KMS-11 (cell line): ENCODE results near the gene PBX2.

Experiments
- H2AFZ ChIP-seq: fragments of 200-600 bp; sonication (generic); 2 replicates; pipeline ENCODE4 v1.6.1; 2016; ENCODE audit warnings: antibody characterized with exemption, mixed run types, low read depth
- H3K27ac ChIP-seq: fragments of 200-600 bp; sonication (generic); 2 replicates; pipeline ENCODE4 v1.6.1; 2016; ENCODE audit warnings: mild to moderate bottlenecking, mixed run types
- H3K27me3 ChIP-seq: fragments of 200-600 bp; sonication (generic); 2 replicates; pipeline ENCODE4 v1.6.1; 2017; ENCODE audit warnings: mild to moderate bottlenecking, low read depth, mixed run types, moderate library complexity; ENCODE audit not compliant: insufficient read depth
- H3K36me3 ChIP-seq: fragments of 200-600 bp; sonication (generic); 2 replicates; pipeline ENCODE4 v1.6.1; 2017; ENCODE audit warnings: mild to moderate bottlenecking, mixed run types; ENCODE audit not compliant: insufficient read depth
- H3K4me1 ChIP-seq: fragments of 200-600 bp; sonication (generic); 2 replicates; pipeline ENCODE4 v1.6.1; 2016; ENCODE audit warnings: mild to moderate bottlenecking, low read depth, mixed run types; ENCODE audit not compliant: poor library complexity, severe bottlenecking
- H3K4me2 ChIP-seq: fragments of 200-600 bp; sonication (generic); 2 replicates; pipeline ENCODE4 v1.7.0; 2016; ENCODE audit warnings: mild to moderate bottlenecking, mixed run types
- H3K4me3 ChIP-seq: fragments of 200-600 bp; sonication (generic); IDR thresholded peaks from 2 replicates; pipeline ENCODE4 v1.6.1; 2017; ENCODE audit warnings: low read depth, low read length, mixed read lengths; ENCODE audit not compliant: insufficient read depth
- H3K79me2 ChIP-seq: fragments of 200-600 bp; sonication (generic); 2 replicates; pipeline ENCODE4 v1.6.1; 2016; ENCODE audit warnings: low read depth, mixed run types; ENCODE audit not compliant: insufficient read depth
- H3K9ac ChIP-seq: fragments of 200-600 bp; sonication (generic); 2 replicates; pipeline ENCODE4 v1.6.1; 2016; ENCODE audit warnings: mild to moderate bottlenecking, mixed run types
- H4K20me1 ChIP-seq: fragments of 200-600 bp; sonication (generic); 2 replicates; pipeline ENCODE4 v1.6.1; 2016; ENCODE audit warnings: mild to moderate bottlenecking, mixed run types; ENCODE audit not compliant: insufficient read depth
- CTCF ChIP-seq: fragments of 200-600 bp; sonication (generic); conservative IDR thresholded peaks from 2 replicates; pipeline ENCODE4 v1.6.1; 2017; ENCODE audit warnings: low read depth, mild to moderate bottlenecking, antibody characterized with exemption, low read length, moderate library complexity, mixed read lengths

The PBX2 gene

DNA sequence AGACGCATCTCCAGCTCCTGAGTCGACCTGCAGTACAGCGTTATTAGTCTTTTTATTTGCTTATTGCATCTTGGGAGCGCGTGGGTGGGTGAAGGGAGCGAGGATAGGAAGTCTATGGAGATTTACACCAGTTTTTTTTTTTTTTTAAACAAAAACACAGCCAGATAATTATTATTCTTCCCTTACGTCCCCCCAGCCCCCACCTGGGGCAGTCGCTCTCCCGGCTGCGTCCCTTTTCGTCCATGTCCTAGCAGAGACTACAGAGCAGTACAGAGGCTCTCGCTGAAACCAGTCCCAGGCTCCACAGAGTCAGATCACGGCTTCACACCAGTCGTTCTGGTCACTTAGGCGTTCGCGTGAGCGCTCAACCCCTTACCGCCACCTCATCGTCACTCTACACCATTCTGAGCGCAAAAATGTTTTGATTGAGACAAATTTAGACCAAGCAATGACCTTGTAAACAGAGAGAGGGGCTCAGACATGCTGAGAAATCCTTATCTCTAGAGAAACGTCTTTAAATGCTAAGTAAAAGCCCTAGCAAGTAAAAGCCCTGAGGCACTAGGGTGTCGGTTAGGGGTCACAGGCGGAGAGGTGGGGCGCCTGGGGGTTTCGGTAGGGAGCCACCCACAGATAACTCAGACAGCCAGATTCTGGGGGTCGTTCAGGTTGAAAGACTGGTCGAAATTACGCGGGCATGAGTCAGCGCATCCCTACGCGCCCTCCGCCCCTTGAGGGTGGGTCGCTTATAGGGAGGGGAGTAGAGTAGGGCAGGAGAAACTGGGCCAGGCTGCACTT, 37.0 kb downstream of the PBX2 start:
- H3K36me3 ChIP-seq = no peaks in the 10 kb centered on the region
- no peak overlapping the region for H3K4me2 ChIP-seq
- no peaks in the 10 kb centered on the region for H3K4me1 ChIP-seq
- TF ChIP-seq CTCF = no peak
- H3K27ac ChIP-seq = no peak overlapping the region
- no peaks in the 10 kb centered on the region for H3K79me2 ChIP-seq
- H4K20me1 ChIP-seq = no peaks in the 10 kb centered on the region
- H3K9ac ChIP-seq = no peak overlapping the region
- peaks cover 6% of the 10 kb centered on the region; the same call in 1 of the 2 replicates for H3K27me3 ChIP-seq
- H2AFZ ChIP-seq = no peak overlapping the region
- H3K4me3 ChIP-seq = no peak overlapping the region

- no peak within 1 kb of the TSS for H3K4me2 ChIP-seq
- TF ChIP-seq CTCF = no peak
- no peaks in the 10 kb centered on the region for H4K20me1 ChIP-seq
- no peaks in the 10 kb centered on the region for H3K36me3 ChIP-seq
- H3K27me3 ChIP-seq = peaks cover 6% of the 10 kb centered on the region; the same call in 1 of the 2 replicates
- H3K9ac ChIP-seq = no peak within 1 kb of the TSS
- no peaks in the 10 kb centered on the region for H3K79me2 ChIP-seq
- H3K4me1 ChIP-seq = no peaks in the 10 kb centered on the region
- H3K4me3 ChIP-seq = no peak within 1 kb of the TSS
- H3K27ac ChIP-seq = no peak within 1 kb of the TSS
- H2AFZ ChIP-seq = no peak within 1 kb of the TSS
Observed at GRCh38 chr6:32151863-32152768, 37.9 kb downstream of the PBX2 start, which contains the start of gene PRRT1. TSS of gene PRRT1 (minus strand) at chr6:32151939. CDS start at chr6:32151827, 112 bp downstream.

DNA sequence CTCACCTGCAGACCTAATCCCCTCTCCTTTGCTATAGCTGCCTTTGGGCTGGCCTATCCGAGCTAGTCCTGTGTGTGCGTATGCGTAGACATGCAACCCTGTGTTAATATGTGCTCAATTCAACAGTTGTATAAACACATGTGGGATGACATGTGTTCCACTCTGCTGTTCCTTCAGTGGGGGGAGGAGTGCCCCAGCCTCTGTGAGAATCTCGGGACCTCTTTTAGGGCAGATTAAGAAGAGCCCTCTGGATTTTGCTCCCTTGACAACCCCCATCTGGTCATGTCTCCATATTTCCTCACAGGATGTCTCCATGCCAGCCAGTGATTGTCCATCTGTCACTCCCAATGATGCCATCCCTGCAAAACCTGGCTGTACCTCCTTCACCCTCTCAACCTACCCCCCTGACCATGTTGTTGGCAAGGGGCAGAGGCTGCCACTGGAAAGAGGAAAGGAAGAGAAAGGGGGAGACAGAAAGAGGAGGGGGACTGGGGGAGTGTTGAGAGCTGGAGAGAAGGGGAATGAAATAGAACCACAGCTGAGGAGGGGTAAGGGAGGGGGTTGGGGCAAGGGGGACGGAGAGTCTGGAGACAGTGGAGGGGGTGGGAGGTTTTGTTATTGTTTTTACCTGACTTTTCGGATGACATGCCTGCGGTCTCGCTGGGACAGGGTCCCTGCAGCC, 38.7 kb downstream of the PBX2 start:
- TF ChIP-seq CTCF = no peak
- no peaks in the 10 kb centered on the region for H3K79me2 ChIP-seq
- no peak overlapping the region for H3K4me3 ChIP-seq
- no peaks in the 10 kb centered on the region for H3K4me1 ChIP-seq
- H3K36me3 ChIP-seq = no peaks in the 10 kb centered on the region
- H3K27ac ChIP-seq = no peak overlapping the region
- no peak overlapping the region for H3K9ac ChIP-seq
- H3K4me2 ChIP-seq = no peak overlapping the region
- H2AFZ ChIP-seq = no peak overlapping the region
- no peaks in the 10 kb centered on the region for H4K20me1 ChIP-seq
- peaks cover 6% of the 10 kb centered on the region; the same call in 1 of the 2 replicates for H3K27me3 ChIP-seq

GRCh38 chr6:32149932-32150870, 39.8 kb downstream of the PBX2 start:
- Histone ChIP-seq H3K4me1 (no peaks in the 10 kb centered on the region), H3K9ac (no peak overlapping the region), H4K20me1 (no peaks in the 10 kb centered on the region), H3K79me2 (no peaks in the 10 kb centered on the region), H3K27me3 (peaks cover 6% of the 10 kb centered on the region; the same call in 1 of the 2 replicates), H3K36me3 (no peaks in the 10 kb centered on the region), H2AFZ (no peak overlapping the region), H3K27ac (no peak overlapping the region), H3K4me2 (no peak overlapping the region), H3K4me3 (no peak overlapping the region)
- no peak for TF ChIP-seq CTCF
